DMS153 (cell line): Measurements from ENCODE around the gene TMPRSS13.
"Not testable (repeated sequence)": the region's sequence is repeated elsewhere in the genome, so short reads cannot be mapped to it uniquely, and the experiment has no call there.

Source experiments
- DNase-seq: peaks from one replicate; lab custom pipeline; 2025; lab: John Stamatoyannopoulos, UW

TMPRSS13 gene

GRCh38 chr11:117950301-117950700 is 21.1 kb upstream of the TMPRSS13 start:
- no peak for DNase-seq

GRCh38 chr11:117949062-117949461 is 19.9 kb upstream of the TMPRSS13 start:
- DNase-seq, result no peak

DNA sequence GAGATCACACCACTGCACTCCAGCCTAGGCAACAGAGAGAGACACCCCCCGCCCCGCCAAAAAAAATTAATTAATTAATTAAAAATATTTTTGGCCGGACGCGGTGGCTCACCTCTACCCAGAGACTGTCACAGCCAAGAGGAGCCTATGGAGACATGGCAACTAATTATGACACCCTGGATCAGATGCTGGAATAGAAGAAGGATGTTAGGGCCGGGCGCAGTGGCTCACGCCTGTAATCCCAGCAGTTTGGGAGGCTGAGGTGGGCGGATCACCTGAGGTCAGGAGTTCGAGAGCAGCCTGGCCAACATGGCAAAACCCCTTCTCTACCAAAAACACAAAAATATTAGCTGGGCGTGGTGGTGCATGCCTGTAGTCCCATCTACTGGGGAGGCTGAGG is 19.3 kb upstream of the TMPRSS13 start:
- DNase-seq, result not testable (repeated sequence)

DNA sequence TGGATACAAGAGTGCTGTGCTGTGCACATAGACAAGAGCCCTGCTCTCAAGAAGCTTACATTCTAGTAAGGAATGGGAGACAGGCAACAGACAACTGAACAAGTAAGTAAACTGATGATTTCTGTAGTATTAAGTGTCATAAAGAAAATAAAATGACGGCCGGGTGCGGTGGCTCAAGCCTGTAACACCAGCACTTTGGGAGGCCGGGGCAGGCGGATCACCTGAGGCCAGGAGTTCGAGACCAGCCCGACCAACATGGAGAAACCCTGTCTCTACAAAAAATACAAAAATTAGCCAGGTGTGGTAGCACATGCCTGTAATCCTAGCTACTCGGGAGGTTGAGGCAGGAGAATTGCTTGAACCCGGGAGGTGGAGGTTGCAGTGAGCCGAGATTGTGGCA is 18.5 kb upstream of the TMPRSS13 start:
- DNase-seq, result not testable (repeated sequence)

- DNase-seq, result peak; percentile 84
Measured at GRCh38 chr11:117946842-117947526, 17.8 kb upstream of the TMPRSS13 start.

DNA sequence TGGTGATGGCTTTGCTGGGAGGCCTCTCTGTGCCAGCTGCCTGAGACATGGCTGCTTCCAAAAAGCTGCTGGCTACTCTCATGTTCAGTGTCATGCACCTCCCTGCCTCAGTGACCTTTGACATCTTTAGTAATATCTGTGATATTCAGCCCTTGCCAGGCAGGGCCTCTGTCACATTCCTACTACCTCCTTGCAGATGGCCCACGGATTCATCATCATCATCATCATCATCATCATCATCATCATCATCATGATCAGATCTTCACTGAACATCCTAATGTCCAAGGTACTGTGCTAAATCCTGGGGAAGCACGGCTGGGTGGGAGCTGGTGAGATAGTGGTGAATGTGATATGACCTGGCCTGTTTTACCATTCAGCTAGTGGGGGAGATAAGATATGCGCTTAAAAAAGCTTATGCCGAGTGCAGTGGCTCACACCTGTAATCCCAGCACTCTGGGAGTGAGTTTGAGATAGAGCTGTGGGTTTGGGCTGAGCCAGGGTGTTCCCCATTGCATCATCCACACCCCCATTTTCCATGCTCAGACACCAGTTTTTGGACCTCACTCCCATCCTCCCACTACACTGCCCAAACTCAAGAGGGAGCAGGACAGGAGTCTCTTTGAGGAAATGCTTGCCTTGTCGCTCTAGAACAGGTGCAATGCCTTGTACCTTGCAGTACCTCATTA is 17.1 kb upstream of the TMPRSS13 start:
- no peak for DNase-seq

DNA sequence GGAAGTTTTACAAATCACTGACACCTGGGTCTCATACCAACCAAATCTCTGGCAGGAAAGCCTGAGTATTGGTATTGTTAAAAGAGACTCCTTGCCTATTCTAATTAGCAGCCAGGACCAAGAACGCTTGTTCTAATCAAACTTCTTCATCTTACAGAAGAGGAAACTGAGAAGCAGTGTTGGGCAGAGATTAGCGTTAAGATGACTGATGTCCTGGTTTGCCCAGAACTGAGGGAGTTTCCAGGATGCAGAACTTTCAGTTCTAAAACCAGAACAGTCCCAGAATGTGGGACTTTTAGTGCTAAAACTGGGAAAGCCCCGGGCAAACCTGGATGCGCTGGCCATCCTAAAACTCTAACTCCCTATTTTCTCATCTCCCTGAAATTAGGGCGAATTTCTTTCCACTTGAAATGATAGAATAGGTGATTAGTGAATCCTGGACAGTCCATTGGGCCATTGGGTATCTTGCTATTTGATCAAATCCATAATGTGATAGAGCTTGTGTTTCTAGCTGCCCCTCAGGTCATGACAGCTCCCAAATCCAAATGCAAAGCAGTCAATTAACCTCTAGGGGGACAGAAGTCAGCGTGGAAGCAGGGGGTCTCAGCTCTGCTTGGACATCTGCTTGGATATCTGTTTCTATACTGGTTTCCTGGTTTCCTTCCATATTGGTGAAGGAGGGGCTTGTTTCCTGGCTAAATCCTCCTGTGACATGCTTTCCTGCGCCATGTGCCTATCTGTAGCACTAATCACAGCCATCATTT is 16.0 kb upstream of the TMPRSS13 start:
- no peak for DNase-seq

DNA sequence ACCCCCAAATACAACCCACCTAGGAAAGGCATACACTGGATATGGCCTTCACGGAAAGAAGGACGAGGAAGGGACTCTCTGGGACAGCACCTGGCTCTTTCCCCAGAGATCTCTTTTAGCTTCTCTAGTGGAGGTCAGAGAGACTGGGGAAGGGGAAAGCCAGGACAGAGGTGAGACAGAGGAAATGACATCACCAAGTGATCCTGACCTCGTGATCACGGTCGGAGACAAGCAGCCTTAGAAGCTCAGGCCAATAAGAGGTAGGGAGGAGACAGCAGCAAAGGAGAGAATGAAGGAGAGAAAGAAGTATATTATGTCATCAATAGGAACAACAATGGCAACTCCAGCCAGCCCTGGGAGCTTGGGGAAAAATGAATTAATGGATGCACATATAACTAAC is 15.4 kb upstream of the TMPRSS13 start:
- DNase-seq, result no peak

- no peak for DNase-seq
Measured at GRCh38 chr11:117941976-117942654, 12.9 kb upstream of the TMPRSS13 start.

GRCh38 chr11:117941163-117941707 is 12.0 kb upstream of the TMPRSS13 start:
- DNase-seq, result no peak

- DNase-seq, result no peak
Measured at GRCh38 chr11:117940736-117941135, 11.5 kb upstream of the TMPRSS13 start.

- no peak for DNase-seq
Measured at GRCh38 chr11:117936973-117937372, 7.8 kb upstream of the TMPRSS13 start.

GRCh38 chr11:117934526-117935307 is 5.5 kb upstream of the TMPRSS13 start:
- DNase-seq, result no peak

GRCh38 chr11:117933930-117934329 is 4.7 kb upstream of the TMPRSS13 start:
- no peak for DNase-seq

DNA sequence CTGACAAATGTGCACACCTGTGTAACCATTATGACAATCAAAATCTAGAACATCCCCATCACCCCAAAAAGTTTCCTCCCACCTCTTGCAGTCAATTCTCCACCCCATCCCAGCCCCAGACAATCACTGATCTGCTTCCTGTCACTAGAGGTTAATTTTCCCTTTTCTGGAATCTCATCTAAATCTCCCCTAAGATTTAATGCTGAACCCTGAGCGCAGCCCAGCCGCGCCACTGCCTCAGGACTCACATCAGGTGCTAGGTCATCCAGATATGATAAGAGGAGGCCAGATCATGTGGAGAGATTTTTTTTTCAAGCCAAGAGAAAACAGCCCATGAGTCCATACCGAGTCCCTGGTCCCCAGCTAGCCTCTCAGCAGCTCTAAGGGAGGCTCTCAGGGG is 4.3 kb upstream of the TMPRSS13 start:
- no peak for DNase-seq

GRCh38 chr11:117932947-117933346 is 3.7 kb upstream of the TMPRSS13 start:
- no peak for DNase-seq

GRCh38 chr11:117932426-117932825 is 3.2 kb upstream of the TMPRSS13 start:
- no peak for DNase-seq

- no peak for DNase-seq
Measured at GRCh38 chr11:117931971-117932370, 2.8 kb upstream of the TMPRSS13 start.

DNA sequence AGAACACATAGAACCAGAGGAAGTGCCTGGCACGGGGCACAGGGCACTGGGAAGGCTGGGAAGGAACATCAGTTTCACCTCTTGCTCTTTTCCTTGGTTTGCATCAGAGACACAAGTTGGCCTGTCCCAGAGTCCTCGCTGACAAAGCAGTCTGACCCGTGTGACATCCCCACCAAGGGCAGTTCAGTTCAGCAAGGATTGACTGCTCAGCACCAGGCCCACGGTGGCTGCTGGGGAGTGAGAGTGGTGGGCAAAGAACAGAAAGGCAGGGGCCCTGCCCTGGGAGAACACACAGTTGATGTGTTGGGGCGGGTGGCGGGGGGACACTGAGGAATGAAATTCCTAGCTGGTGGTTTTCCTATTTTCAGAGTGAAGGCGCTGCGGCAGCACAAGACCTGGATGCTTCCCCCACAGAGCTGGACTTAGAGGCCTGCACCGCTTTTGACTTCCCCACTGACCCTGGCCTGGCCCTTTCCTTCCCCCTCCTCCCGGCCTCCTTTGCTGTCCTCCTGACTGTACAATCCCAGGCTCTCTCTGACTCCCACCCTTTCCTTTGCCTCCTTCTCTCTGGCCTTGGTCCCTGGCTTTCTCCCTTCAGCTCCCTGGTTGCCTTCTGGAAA is 2.2 kb upstream of the TMPRSS13 start:
- DNase-seq, result no peak

GRCh38 chr11:117930668-117931330 is 1.6 kb upstream of the TMPRSS13 start:
- DNase-seq, result no peak
